Keratinocyte (primary cell): ENCODE results near the gene ETHE1. TPM values are rescaled to one million over a fixed set of nuclear protein-coding genes. Genes with fewer than 3 reads are reported as not detected.
A peak's percentile ranks its signal among the peaks of the same experiment; 100 is the strongest.

Source experiments
- DNase-seq: peaks from one replicate; pipeline ENCODE4 v3.0.0-alpha.2; 2011; ENCODE audit warnings: low read depth, missing footprints, low spot score
- FAIRE-seq: peaks from 2 replicates; lab custom pipeline; 2011; peaks lifted over from hg19 to GRCh38; lab: Jason Lieb, UNC
- H2AFZ ChIP-seq: 2 replicates; pipeline ENCODE4 v1.6.0; 2012; ENCODE audit warnings: low read length, control low read depth, inconsistent platforms; ENCODE audit not compliant: control insufficient read depth
- H3K27ac ChIP-seq: 2 replicates; pipeline ENCODE4 v1.5.1; 2011; ENCODE audit warnings: low read length; ENCODE audit not compliant: control insufficient read depth, insufficient read depth
- H3K27me3 ChIP-seq: 3 replicates; pipeline ENCODE4 v1.6.0; 2011; ENCODE audit warnings: low read length; ENCODE audit not compliant: control insufficient read depth, insufficient read depth; ENCODE audit errors: extremely low read depth
- H3K36me3 ChIP-seq, 2 experiments: 2 replicates in 1 of 2; 3 replicates in 1 of 2; pipeline ENCODE4 v1.5.1; 2011; ENCODE audit warnings: low read length in 2 of 2, mild to moderate bottlenecking in 1 of 2; ENCODE audit not compliant: control insufficient read depth in 2 of 2, insufficient read depth in 2 of 2; ENCODE audit errors: extremely low read depth in 1 of 2
- H3K4me1 ChIP-seq: 3 replicates; pipeline ENCODE4 v1.5.1; 2011; ENCODE audit warnings: low read length; ENCODE audit not compliant: control insufficient read depth, insufficient read depth; ENCODE audit errors: extremely low read depth
- H3K4me2 ChIP-seq: 3 replicates; pipeline ENCODE4 v1.6.0; 2011; ENCODE audit warnings: low read depth, low read length; ENCODE audit not compliant: control insufficient read depth, insufficient read depth; ENCODE audit errors: extremely low read depth
- H3K4me3 ChIP-seq, 3 experiments: fragments of 200-600 bp in 1 of 3; sonication (generic) in 1 of 3; 2 replicates in 2 of 3; 3 replicates in 1 of 3; pipeline ENCODE4 v1.5.1; 2011 to 2016; ENCODE audit warnings: low read length in 3 of 3, mild to moderate bottlenecking in 3 of 3, control low read depth in 2 of 3, inconsistent platforms in 1 of 3, low read depth in 1 of 3, mixed read lengths in 1 of 3, mixed run types in 1 of 3, moderate library complexity in 1 of 3; ENCODE audit not compliant: control insufficient read depth in 2 of 3, insufficient read depth in 2 of 3; ENCODE audit errors: extremely low read depth in 1 of 3
- H3K79me2 ChIP-seq: 2 replicates; pipeline ENCODE4 v1.6.0; 2012; ENCODE audit warnings: low read length; ENCODE audit not compliant: control insufficient read depth, insufficient read depth
- H3K9ac ChIP-seq: 3 replicates; pipeline ENCODE4 v1.6.0; 2011; ENCODE audit warnings: low read length; ENCODE audit not compliant: control insufficient read depth, insufficient read depth; ENCODE audit errors: extremely low read depth
- H3K9me1 ChIP-seq: 3 replicates; pipeline ENCODE4 v1.6.0; 2011; ENCODE audit warnings: low read length; ENCODE audit not compliant: control insufficient read depth, insufficient read depth; ENCODE audit errors: extremely low read depth
- H3K9me3 ChIP-seq: 2 replicates; pipeline ENCODE4 v1.5.1; 2012; ENCODE audit warnings: low read depth, low read length; ENCODE audit not compliant: control insufficient read depth
- H4K20me1 ChIP-seq: 3 replicates; pipeline ENCODE4 v1.6.0; 2011; ENCODE audit warnings: low read length; ENCODE audit not compliant: control insufficient read depth, insufficient read depth; ENCODE audit errors: extremely low read depth
- CTCF ChIP-seq, 3 experiments: IDR thresholded peaks in 1 of 3; conservative IDR thresholded peaks in 1 of 3; optimal IDR thresholded peaks in 1 of 3; 2 replicates in 2 of 3; 3 replicates in 1 of 3; pipeline versions ENCODE3 to v1.5.1; 2011; ENCODE audit warnings: low read length in 3 of 3, mild to moderate bottlenecking in 3 of 3, moderate library complexity in 2 of 3, control low read depth in 1 of 3, inconsistent platforms in 1 of 3; ENCODE audit not compliant: insufficient read depth in 2 of 3; ENCODE audit errors: extremely low read depth in 1 of 3
- EZH2 ChIP-seq: IDR thresholded peaks from one replicate; pipeline ENCODE4 v1.6.1; 2012; ENCODE audit warnings: inconsistent platforms, mild to moderate bottlenecking, low read length, moderate library complexity
- dilution Hi-C: fragments of 300-500 bp; cut with MboI; formaldehyde crosslinking; loops from one replicate; pipeline ENCODE4 v1.7.0; 2020; ENCODE audit warnings: low sequenced_read_pairs; ENCODE audit not compliant: extremely low pct_ligation_motif_present
- polyA plus RNA-seq, 5 experiments: library from polyadenylated mRNA; depleted of rRNA in 3 of 5; stranded (reverse) in 3 of 5; stranded (forward) in 1 of 5; unstranded in 1 of 5; fragments of >200 nt; gene quantifications; 1 replicate in 1 of 5; 2 replicates in 3 of 5; 3 replicates in 1 of 5; pipeline versions ENCODE4 v1.2.1 to v1.2.3, GENCODE V29; 2011 to 2012; ENCODE audit warnings: missing spikeins in 2 of 5, low read depth in 1 of 5, low replicate concordance in 1 of 5

ETHE1 gene
- polyA plus RNA-seq, 1 donor (not counting 4 experiments of a cell fraction or from before 2014, with no cell fraction given), result 234 TPM

- TF ChIP-seq CTCF (optimal IDR thresholded peaks at IDR 0.05 in 1 of 3, IDR thresholded peaks at IDR 0.05 in 1 of 3, conservative IDR thresholded peaks at IDR 0.05 in 1 of 3; ENCODE audit: extremely low read depth in 1 of 3, insufficient read depth in 2 of 3, low read length in 3 of 3) (no peak), EZH2 (no peak)
- dilution Hi-C loops, result no loop called here
- Histone ChIP-seq H3K36me3 (peaks cover 0 to 2% of the 10 kb centered on the region in 2 experiments), H4K20me1 (no peaks in the 10 kb centered on the region), H3K4me2 (peak overlapping the region; percentile 96), H3K4me3 (peak overlapping the region in 1 of 3 experiments; percentile 82), H2AFZ (peak overlapping the region; percentile 33), H3K27me3 (no peaks in the 10 kb centered on the region), H3K4me1 (peaks cover 21% of the 10 kb centered on the region), H3K9ac (no peak overlapping the region), H3K9me3 (no peaks in the 10 kb centered on the region), H3K79me2 (no peaks in the 10 kb centered on the region), H3K27ac (no peak overlapping the region), H3K9me1 (no peaks in the 10 kb centered on the region)
- DNase-seq (no peak), FAIRE-seq (no peak)
Observed at GRCh38 chr19:43534305-43534815, 7.4 kb upstream of the ETHE1 start.

- Histone ChIP-seq H3K27ac (peak overlapping the region; percentile 75), H4K20me1 (no peaks in the 10 kb centered on the region), H3K4me3 (peak overlapping the region; percentile 40 to 82 (median 78)), H3K9me1 (no peaks in the 10 kb centered on the region), H3K9me3 (no peaks in the 10 kb centered on the region), H3K27me3 (no peaks in the 10 kb centered on the region), H3K36me3 (peaks cover 0 to under 1% of the 10 kb centered on the region in 2 experiments), H3K4me2 (peak overlapping the region; percentile 96), H2AFZ (peak overlapping the region; percentile 82), H3K79me2 (no peaks in the 10 kb centered on the region), H3K4me1 (peaks cover 21% of the 10 kb centered on the region), H3K9ac (peak overlapping the region; percentile 70)
- FAIRE-seq (peak; percentile 91), DNase-seq (peak; percentile 97)
- dilution Hi-C loops, result no loop called here
- TF ChIP-seq CTCF (optimal IDR thresholded peaks at IDR 0.05 in 1 of 3, IDR thresholded peaks at IDR 0.05 in 1 of 3, conservative IDR thresholded peaks at IDR 0.05 in 1 of 3; ENCODE audit: extremely low read depth in 1 of 3, insufficient read depth in 2 of 3, low read length in 3 of 3) (no peak), EZH2 (no peak)
Observed at GRCh38 chr19:43533546-43534304, 6.7 kb upstream of the ETHE1 start.
